GM12878 (cell line): Measurements from ENCODE around the gene ADCY1. TPM values are rescaled to one million over a fixed set of nuclear protein-coding genes. Genes with fewer than 3 reads are reported as not detected.

Experiments used
- ATAC-seq: fragments of 200-7000 bp; cut with Tn5 transposase; 3 replicates; pipeline ENCODE4 v1.9.1; 2020; ENCODE audit warnings: mild to moderate bottlenecking, moderate library complexity
- BruUV-seq: library from RNA; stranded (reverse); fragments of 400-500 nt; replicated peaks from 2 replicates; lab custom pipeline; 2021; lab: Mats Ljungman, UMichigan
- CTCF ChIA-PET: fragments of 300-600 bp; sonication (Branson Sonifier 250); formaldehyde crosslinking; extraction: SDS; loops from one replicate; lab custom pipeline; 2021; ENCODE audit warnings: inconsistent platforms; lab: Yijun Ruan, JAX
- POLR2A ChIA-PET: fragments of 350-600 bp; formaldehyde crosslinking; extraction: SDS; loops from one replicate; lab custom pipeline; 2021; ENCODE audit warnings: inconsistent platforms; lab: Charles Lee
- RAD21 ChIA-PET: fragments of 300-600 bp; sonication (Branson Sonifier 250); formaldehyde crosslinking; loops from one replicate; lab custom pipeline; 2023; ENCODE audit warnings: antibody characterized with exemption; ENCODE audit not compliant: unreplicated experiment; lab: Charles Lee
- SMC1A ChIA-PET: fragments of 300-600 bp; sonication (Branson Sonifier 250); formaldehyde crosslinking; loops from one replicate; lab custom pipeline; 2023; ENCODE audit not compliant: unreplicated experiment, uncharacterized antibody; lab: Charles Lee
- DNase-seq: peaks from one replicate; pipeline ENCODE4 v3.0.0-alpha.2; 2011; ENCODE audit warnings: low read depth, low spot score
- FAIRE-seq: peaks from 3 replicates; lab custom pipeline; 2011; peaks lifted over from hg19 to GRCh38; lab: Jason Lieb, UNC
- H2AFZ ChIP-seq: 2 replicates; pipeline ENCODE4 v1.6.0; 2011; ENCODE audit warnings: low read depth, low read length, control low read depth; ENCODE audit not compliant: control insufficient read depth
- H3K27ac ChIP-seq: 2 replicates; pipeline ENCODE4 v1.5.1; 2011; ENCODE audit warnings: control low read depth; ENCODE audit not compliant: control insufficient read depth, insufficient read depth
- H3K27me3 ChIP-seq, 2 experiments: replicated peaks in 1 of 2; 2 replicates each; pipeline versions ENCODE4 v1.6.0 to v1.6.1; 2011; ENCODE audit warnings: low read length in 1 of 2; ENCODE audit not compliant: control insufficient read depth in 2 of 2, insufficient read depth in 2 of 2
- H3K36me3 ChIP-seq, 2 experiments: 2 replicates each; pipeline ENCODE4 v1.5.1; 2011; ENCODE audit warnings: low read length in 1 of 2; ENCODE audit not compliant: control insufficient read depth in 2 of 2, insufficient read depth in 2 of 2
- H3K4me1 ChIP-seq: 2 replicates; pipeline ENCODE4 v1.6.1; 2011; ENCODE audit warnings: mild to moderate bottlenecking, low read length, moderate library complexity, mixed read lengths; ENCODE audit not compliant: control insufficient read depth, insufficient read depth
- H3K4me2 ChIP-seq: 2 replicates; pipeline ENCODE4 v1.6.0; 2011; ENCODE audit warnings: control low read depth; ENCODE audit not compliant: control insufficient read depth, insufficient read depth
- H3K4me3 ChIP-seq: fragments of 200-600 bp; sonication (generic); 2 replicates; pipeline ENCODE4 v1.5.1; 2016
- H3K79me2 ChIP-seq: 2 replicates; pipeline ENCODE4 v1.6.0; 2011; ENCODE audit warnings: low read length; ENCODE audit not compliant: control insufficient read depth, insufficient read depth
- H3K9ac ChIP-seq: 2 replicates; pipeline ENCODE4 v1.8.0; 2011; ENCODE audit warnings: low read length, control low read depth, mixed read lengths; ENCODE audit not compliant: control insufficient read depth, insufficient read depth
- H3K9me3 ChIP-seq: replicated peaks from 3 replicates; pipeline ENCODE4 v1.5.1; 2011; ENCODE audit warnings: mild to moderate bottlenecking, low read length; ENCODE audit not compliant: control insufficient read depth, insufficient read depth
- H4K20me1 ChIP-seq: 2 replicates; pipeline ENCODE4 v1.6.0; 2011; ENCODE audit not compliant: control insufficient read depth, insufficient read depth
- BCLAF1 ChIP-seq: fragments of 450-650 bp; IDR thresholded peaks from 2 replicates; pipeline ENCODE4 v1.6.1; 2017; ENCODE audit warnings: antibody characterized with exemption, mild to moderate bottlenecking, moderate library complexity
- BRCA1 ChIP-seq: IDR thresholded peaks from 2 replicates; pipeline ENCODE4 v1.6.1; 2011; ENCODE audit warnings: low read depth, low read length, improper control_type of control experiment
- CBX5 ChIP-seq: sonication (generic); IDR thresholded peaks from 2 replicates; pipeline ENCODE4 v1.6.1; 2016; ENCODE audit warnings: low read depth, moderate library complexity, mild to moderate bottlenecking, inconsistent platforms
- CEBPB ChIP-seq, 2 experiments: fragments of 150-350 bp in 1 of 2; IDR thresholded peaks; 2 replicates each; pipeline ENCODE4 v1.6.1; 2012 to 2014; ENCODE audit warnings: low read depth in 2 of 2, low read length in 2 of 2, borderline replicate concordance in 1 of 2, inconsistent platforms in 1 of 2
- IRF5 ChIP-seq: fragments of 450-650 bp; IDR thresholded peaks from 2 replicates; pipeline ENCODE4 v1.6.1; 2017; ENCODE audit warnings: borderline replicate concordance
- MEF2A ChIP-seq: IDR thresholded peaks from 2 replicates; pipeline ENCODE4 v1.6.1; 2011; ENCODE audit warnings: low read depth, mild to moderate bottlenecking, low read length, moderate library complexity; ENCODE audit not compliant: insufficient read depth
- NFYB ChIP-seq: IDR thresholded peaks from 2 replicates; pipeline ENCODE4 v1.6.1; 2011; ENCODE audit warnings: low read depth, mild to moderate bottlenecking, low read length, improper control_type of control experiment, moderate library complexity; ENCODE audit not compliant: insufficient read depth
- NKRF ChIP-seq: fragments of 450-650 bp; conservative IDR thresholded peaks from 2 replicates; pipeline ENCODE4 v1.6.1; 2017; ENCODE audit warnings: mild to moderate bottlenecking, moderate library complexity
- RBBP5 ChIP-seq: fragments of 200-600 bp; sonication (generic); conservative IDR thresholded peaks from 2 replicates; pipeline ENCODE4 v1.6.1; 2016
- REST ChIP-seq: IDR thresholded peaks from 2 replicates; pipeline ENCODE4 v1.6.1; 2012; ENCODE audit warnings: mild to moderate bottlenecking, low read depth, low read length
- YBX1 ChIP-seq: fragments of 450-650 bp; IDR thresholded peaks from 2 replicates; pipeline ENCODE4 v1.6.1; 2016; ENCODE audit warnings: antibody characterized with exemption
- ZBED1 ChIP-seq: IDR thresholded peaks from 2 replicates; pipeline ENCODE4 v1.6.1; 2016; ENCODE audit warnings: borderline replicate concordance
- whole genome bisulfite sequencing: methylation state at CpG from one replicate; pipeline ENCODE4 v1.1.6; 2016; ENCODE audit warnings: low lambda C conversion rate; ENCODE audit not compliant: insufficient replicate concordance, insufficient coverage; ENCODE audit errors: missing lambda C conversion rate; 5-methylcytosine and 5-hydroxymethylcytosine counted together
- in situ Hi-C: fragments of 300-500 bp; cut with MboI; formaldehyde crosslinking; loops from 9 replicates; pipeline ENCODE4 v1.14.3; 2018; ENCODE audit warnings: mixed read lengths
- intact Hi-C: fragments of 100-400 bp; cut with micrococcal nuclease; formaldehyde crosslinking; loops from one replicate; pipeline ENCODE4 v1.14.2; 2022; ENCODE audit not compliant: unreplicated experiment
- polyA plus RNA-seq, 11 experiments: library from polyadenylated mRNA; depleted of rRNA in 4 of 11; unstranded in 6 of 11; stranded (reverse) in 5 of 11; fragments of >200 nt; fragmentation: Nextera tagmentation in 4 of 11; fragmentation: Illumina TruSeq in 1 of 11; extraction: Ambion mirVana in 4 of 11; extraction: Trizol in 1 of 11; gene quantifications; 1 replicate in 1 of 11; 2 replicates in 10 of 11; pipeline versions ENCODE4 v1.2.1 to v1.2.3, GENCODE V29; 2011 to 2016; ENCODE audit warnings: inconsistent platforms in 2 of 11, missing spikeins in 2 of 11, low read depth in 1 of 11
- total RNA-seq, 4 experiments: library from RNA; depleted of rRNA in 3 of 4; stranded (reverse); fragments of >200 nt in 3 of 4; fragmentation: Illumina TruSeq in 1 of 4; extraction: Trizol in 1 of 4; gene quantifications; 2 replicates each; pipeline versions ENCODE4 v1.2.1 to v1.2.3, GENCODE V29; 2013 to 2021

The ADCY1 gene
- total and polyA plus RNA-seq, 10 of the 15 experiments (the other 5 are each of a cell fraction or from before 2014, with no cell fraction given) = 0.13 to 1.4 (median 0.45) TPM; not detected in 1

DNA sequence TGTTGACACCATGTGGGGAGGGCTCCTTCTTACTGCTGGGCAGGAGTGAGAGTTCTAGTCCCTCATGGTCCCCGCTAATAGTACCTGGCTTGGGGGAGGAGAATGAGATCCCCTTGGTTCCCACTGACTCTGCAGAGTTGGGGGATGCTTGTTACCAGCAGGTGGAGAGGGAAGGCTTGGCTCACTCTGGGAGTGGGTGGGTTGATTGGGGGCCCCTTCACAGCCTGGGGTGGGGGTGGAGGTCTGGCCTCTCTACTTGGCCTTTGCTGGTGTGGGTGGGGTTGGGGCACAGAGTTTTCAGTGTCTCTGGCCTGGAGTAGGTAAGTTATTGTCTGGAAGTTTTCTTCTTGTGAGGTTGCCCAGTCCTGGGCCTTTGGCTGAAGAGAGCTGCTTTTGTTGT, 31.9 kb downstream of the ADCY1 start:
- POLR2A ChIA-PET = no interaction called here
- H3K4me2 ChIP-seq = no peak overlapping the region
- FAIRE-seq (no peak), ATAC-seq (no peak), DNase-seq (no peak)
- H3K4me3 ChIP-seq = no peak overlapping the region
- 80% methylated on average over 1 of the region's 1 CpG for WGBS
- H4K20me1 ChIP-seq = no peaks in the 10 kb centered on the region
- no peak overlapping the region for H2AFZ ChIP-seq
- H3K27ac ChIP-seq = no peak overlapping the region
- no peaks in the 10 kb centered on the region; the same call in 2 of the 3 replicates for H3K9me3 ChIP-seq
- H3K4me1 ChIP-seq = no peaks in the 10 kb centered on the region
- no peaks in the 10 kb centered on the region for H3K79me2 ChIP-seq
- in situ Hi-C loops (no loop called here), intact Hi-C loops (no loop called here)
- no TSS peak for BruUV-seq
- CTCF ChIA-PET = interaction anchor here (1.5 kb wide), 1 partner anchor 57 kb away, joined by 4 read pairs; no protein-coding TSS in a partner anchor
- H3K27me3 ChIP-seq = no peaks in the 10 kb centered on the region; a peak in 2 of 4 replicates
- RAD21 ChIA-PET = no interaction called here
- SMC1A ChIA-PET = no interaction called here
- H3K36me3 ChIP-seq = no peaks in the 10 kb centered on the region
- H3K9ac ChIP-seq = no peak overlapping the region
- no peak for TF ChIP-seq RBBP5
- no peak for TF ChIP-seq ZBED1
- no peak for TF ChIP-seq MEF2A
- TF ChIP-seq BCLAF1 = no peak
- no peak for TF ChIP-seq BRCA1
- TF ChIP-seq NFYB = no peak
- TF ChIP-seq IRF5 = no peak
- TF ChIP-seq YBX1 = no peak
- no peak for TF ChIP-seq CEBPB (IDR thresholded peaks at IDR 0.05; ENCODE audit: borderline replicate concordance in 1 of 2, low read depth in 2 of 2, low read length in 2 of 2)
- TF ChIP-seq REST = no peak
- TF ChIP-seq NKRF = no peak
- no peak for TF ChIP-seq CBX5
